ENCODE results near the gene EID1.
"Not testable (repeated sequence)": the region's sequence is repeated elsewhere in the genome, so short reads cannot be mapped to it uniquely, and the experiment has no call there.

EID1 gene, protein sequence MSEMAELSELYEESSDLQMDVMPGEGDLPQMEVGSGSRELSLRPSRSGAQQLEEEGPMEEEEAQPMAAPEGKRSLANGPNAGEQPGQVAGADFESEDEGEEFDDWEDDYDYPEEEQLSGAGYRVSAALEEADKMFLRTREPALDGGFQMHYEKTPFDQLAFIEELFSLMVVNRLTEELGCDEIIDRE

DNA sequence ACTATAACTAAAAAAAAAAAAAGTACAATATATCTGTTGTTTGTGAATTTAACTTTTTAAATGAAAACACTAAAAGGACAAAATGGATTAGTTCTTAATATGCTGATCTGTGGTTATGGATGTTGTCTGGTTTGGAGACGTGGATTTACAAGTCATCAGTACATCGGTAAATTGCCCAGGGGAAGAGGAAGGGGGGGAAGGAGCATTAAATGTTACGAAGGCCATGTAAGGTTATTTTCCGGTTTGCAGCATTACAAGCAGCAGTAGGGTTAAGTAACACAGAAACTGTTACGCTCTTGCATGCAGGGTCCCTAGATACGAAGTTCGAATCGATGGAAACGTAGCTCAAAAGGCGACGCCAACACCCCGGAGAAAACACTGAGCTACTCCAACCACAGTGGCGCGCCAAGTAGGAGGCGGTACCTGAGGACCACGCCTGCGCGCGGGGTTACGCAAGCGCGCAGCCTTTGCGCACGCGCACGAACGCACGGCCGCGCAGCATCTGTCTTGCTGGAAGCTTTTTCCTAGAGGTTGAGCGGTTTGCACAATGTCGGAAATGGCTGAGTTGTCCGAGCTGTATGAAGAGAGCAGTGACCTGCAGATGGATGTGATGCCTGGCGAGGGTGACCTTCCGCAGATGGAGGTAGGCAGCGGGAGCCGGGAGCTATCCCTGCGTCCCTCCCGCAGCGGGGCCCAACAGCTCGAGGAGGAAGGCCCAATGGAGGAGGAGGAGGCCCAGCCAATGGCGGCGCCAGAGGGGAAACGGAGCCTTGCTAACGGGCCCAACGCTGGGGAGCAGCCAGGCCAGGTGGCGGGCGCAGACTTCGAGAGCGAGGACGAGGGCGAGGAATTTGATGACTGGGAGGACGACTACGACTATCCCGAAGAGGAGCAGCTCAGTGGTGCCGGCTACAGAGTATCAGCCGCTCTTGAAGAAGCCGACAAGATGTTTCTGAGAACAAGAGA lies at the start of gene EID1:
TSS of gene EID1 (plus strand) at position 505 of the 966 bp plus-strand sequence. CDS start at position 548, 43 bp downstream.
- peak; percentile 87 for DNase-seq

DNA sequence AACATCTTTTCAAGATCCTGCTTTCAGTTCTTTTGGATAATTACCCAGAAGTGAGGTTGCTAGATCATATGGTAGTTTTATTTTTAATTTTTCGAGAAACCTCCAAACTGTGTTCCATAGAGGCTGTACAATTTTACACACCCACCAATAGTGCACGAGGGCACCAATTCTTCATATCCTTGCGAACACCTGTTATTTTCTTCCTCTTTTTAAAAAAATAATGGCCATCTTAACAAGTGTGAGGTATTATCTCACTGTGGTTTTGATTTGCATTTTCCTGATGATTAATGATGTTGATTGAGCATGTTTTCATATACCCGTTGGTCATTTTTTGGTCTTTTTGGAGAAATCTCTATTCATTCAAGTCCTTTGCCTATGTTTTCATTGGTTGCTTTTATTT lies 49.5 kb upstream of the EID1 start:
- no peak for DNase-seq

DNA sequence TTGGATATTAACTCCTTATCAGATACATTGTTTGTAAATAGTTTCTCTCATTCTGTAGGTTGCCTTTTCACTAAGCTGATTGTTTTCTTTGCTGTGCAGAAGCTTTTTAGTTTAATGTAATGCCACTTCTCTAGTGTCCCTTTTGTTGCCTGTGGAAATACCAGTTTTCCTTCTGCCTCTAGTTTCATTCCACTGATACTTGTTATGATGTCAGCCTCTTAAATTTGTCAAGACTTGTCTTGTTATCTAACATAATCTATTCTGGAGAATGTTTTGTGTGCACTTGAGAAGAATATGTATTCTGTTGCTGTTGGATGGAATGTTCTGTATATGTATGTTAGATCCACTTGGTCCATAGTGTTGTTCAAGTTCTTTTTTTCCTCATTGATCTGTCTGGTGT lies 49.0 kb upstream of the EID1 start:
- no peak for DNase-seq

DNA sequence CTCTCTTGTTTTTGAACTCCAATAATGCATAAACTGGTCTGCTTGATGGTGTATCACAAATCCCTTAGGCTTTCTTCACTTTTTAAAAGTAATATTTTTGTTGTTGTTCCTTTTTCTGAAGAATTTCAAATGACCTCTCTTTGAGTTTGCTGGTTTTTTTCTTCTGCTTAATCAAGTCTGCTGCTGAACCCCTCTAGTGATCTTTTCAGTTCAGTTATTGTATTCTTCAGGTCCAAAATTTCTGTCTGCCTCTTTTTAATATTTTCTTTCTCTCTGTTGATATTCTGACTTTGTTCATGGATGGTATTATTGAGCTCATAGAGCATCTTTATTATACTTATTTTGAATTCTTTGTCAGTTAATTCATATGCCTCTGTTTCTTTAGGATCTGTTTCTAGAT lies 45.3 kb upstream of the EID1 start:
- DNase-seq = no peak

DNA sequence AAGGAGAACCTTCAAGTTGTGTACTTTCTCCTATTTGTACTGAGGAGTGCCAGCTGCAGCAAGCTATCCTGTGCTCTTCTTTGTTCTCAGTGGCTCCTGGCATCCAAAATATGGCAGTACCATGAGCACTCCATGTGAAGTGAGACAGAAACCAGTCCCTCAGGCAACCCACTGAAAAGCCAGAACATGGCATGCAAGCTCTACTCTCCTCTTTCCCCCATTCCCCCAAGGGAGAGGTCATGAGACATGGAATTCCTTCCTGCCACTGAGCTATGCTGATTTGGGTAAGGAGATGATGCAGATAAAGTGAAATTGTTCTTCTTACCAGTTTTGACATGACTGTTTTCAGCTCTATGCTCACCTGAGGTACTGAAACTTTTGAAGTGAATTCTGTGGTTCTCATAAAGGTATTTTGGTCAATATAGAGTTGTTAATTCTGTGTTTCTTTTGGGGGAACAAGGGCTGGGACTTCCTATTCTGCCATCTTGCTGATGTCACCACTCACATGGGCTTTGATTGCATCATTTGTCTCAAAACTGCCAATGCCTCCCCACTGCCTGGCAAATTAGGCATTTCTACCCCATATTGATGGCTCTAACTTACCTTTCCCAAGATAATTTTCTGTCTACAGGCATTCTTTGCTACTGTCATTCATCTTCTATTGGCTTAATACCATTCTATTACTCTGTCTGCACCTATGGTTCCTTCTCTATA lies 44.3 kb upstream of the EID1 start:
- no peak for DNase-seq

DNA sequence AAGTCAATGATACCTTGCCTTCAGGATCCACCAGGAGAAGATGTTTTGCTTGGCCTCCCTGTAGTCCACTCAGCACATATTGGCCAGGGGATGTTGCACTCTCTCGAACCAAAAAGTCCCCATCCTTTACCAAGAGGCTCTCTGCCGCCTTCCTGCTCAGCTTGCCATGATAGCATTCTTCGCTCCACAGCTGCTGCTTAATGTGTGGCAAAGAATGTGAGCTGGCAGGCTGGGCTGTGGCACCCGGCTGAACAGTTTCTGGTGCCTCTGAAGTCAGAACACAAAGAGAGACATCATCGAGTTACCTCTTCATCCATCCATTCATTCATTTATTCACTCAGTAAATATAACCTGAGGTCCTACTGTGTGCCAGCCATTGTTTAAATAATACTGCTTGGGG lies 43.2 kb upstream of the EID1 start:
- DNase-seq = no peak

DNA sequence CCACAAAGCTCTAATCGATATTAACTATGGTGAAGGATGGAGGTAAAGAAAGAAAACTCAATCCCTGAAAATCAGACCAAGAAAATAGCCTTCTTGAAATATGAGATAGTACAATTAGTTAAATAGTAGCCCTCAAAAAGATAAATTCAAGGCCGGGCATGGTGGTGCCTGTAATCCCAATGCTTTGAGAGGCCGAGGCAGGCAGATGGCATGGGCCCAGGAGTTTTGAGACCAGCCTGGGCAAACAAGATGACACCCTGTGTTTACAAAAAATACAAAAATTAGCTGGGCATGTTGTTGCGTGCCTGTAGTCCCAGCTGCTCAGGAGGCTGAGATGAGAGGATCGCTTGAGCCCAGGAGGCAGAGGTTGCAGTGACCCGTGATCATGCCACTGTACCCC lies 35.4 kb upstream of the EID1 start:
- peak; percentile 69 for DNase-seq

DNA sequence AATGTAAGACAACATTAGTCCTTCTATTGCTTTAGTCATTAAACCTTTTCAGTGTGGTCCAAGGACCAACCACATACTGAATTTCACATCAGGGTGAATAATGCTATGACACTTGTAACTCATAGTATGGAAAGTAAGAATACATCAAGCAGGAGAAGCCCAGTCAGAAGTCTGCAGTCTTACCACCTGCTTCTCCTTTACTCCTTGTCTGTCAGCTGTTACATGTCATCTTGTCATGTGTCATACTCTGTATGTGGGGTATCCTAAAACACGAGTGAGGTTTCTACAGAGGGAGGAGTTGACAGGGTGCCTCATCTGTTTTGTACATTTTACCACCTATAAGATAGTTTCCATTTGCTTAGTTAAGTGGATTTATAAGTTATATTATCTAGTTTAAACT lies 32.8 kb upstream of the EID1 start:
- DNase-seq = no peak

DNA sequence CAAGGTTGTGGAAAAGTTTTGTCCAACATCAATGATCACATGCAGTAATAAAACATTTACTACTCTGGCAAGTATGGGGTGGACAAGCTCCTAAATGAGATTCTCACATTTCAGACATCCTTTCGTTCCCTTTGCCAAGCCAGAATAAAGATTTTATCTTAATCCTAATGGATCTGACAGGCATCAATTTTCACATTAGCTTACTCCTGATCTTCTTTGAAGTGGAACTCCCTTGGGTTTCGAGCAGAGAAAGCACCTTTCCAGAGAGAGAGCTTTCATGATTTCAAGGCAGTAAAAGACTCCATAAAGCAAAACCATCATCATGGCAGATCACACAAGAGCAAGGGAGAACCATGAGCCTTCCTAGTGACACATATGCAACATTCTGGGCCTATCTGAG lies 27.3 kb upstream of the EID1 start:
- no peak for DNase-seq

DNA sequence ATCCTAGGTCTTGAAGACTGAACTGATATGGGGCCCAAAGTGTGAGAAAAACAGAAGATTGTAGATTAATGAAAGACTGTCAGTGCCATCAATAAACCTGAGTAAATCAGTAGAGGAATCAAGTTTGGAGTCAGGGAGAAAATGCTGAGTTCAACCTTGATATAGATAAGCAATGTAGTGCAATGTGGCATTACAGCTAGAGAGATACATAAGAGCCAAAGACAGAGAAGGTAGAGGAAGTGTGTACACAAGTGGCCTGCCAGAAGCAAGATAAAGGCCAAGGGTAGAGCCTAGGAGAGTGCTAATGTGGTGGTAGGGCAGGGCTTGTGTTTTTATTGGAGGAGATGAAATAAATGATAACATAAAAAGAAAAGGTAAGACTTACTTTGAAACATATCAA lies 26.0 kb upstream of the EID1 start:
- DNase-seq = no peak

DNA sequence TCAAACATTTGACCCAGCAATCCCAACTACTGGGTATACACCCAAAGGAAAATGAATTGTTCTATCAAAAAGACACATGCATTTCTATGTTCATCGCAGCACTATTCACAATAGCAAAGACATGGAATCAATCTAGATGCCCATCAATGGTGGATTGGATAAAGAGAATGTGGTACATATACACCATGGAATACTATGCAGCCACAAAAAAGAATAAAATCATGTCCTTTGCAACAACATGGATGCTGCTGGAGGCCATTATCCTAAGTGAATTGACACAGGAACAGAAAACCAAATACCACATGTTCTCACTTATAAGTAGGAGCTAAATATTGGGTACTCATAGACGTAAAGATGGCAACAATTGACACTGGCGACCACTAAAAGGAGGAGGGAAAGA lies 23.5 kb upstream of the EID1 start:
- not testable (repeated sequence) for DNase-seq

DNA sequence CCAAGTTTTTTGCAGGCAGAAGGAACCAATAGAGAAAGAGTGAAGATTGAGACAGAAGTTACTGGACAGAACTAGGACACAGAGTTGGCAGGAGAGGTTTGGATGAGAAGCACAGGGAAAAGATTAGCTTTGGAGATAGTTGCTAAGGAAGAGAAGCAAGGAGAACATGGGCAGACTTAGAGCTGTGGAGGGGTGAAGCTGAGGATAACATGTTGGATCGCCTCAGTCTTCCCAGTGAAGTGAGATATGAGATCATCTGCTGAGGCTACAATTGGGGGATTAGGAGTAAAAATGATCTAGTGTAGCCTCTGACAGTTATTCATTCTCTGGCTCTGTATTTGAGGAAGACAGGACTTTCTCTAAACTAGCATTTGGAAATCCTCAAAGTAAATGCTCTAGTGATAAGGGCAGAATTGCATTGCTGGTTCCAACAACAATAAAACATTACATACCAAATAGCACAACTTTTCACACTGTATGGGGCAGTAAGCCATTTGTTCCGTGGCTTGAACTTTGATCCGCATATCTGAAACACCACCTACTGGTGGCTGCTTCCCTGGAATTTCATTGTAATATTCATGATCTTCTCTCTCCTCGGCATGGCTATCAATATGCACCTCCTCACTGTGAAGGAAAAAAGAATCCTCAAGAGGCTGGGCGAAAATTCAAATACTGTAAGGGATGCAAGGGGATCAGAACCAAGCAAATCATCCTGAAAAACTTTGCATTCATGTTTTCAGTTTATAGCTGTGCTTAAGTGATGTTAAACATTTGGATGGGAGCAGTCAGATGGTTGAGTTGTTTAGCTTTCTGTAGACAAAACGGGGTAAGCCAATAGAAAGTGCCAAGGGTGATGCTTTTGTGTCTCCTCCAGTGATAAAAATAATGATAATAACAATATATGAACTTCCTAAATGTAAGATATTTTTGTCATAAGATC lies 22.2 kb upstream of the EID1 start:
- DNase-seq = no peak

DNA sequence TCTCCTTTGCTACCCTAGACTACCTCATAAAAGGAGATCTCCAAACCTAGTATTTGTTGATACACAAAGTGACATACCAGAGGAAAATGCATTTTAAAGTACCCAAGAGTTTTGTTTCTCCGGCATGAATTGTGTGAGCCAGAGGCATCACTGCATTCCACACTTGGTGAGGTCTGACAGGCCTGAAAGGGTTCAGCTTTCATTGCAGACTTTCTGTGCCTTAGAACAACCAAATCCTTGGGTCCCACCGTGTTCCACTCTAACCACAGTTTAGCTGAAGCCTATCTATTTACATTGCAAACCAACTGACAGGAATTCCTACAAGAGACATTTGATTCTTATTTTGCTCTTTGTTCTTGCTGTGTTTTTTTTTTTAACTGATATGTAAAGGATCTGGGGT lies 21.0 kb upstream of the EID1 start:
- no peak for DNase-seq

DNA sequence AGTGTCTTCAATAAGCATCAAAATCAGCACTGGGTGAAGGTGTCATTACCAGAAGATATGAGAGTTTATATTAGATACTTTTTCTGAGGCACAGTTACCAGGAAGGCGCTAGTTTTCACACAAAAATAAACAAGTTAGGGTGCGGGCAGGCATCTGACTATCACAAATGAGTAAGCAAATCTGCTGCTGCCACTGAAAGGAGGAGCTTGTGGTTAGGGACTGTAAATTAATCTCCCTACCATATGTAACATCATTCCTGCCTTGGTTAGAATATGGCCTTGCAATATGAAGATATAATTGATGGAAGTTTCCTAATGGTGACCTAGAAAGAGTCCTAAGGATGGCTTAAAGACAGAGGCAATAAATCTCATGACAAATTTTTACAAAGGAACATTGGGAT lies 19.5 kb upstream of the EID1 start:
- no peak for DNase-seq

DNA sequence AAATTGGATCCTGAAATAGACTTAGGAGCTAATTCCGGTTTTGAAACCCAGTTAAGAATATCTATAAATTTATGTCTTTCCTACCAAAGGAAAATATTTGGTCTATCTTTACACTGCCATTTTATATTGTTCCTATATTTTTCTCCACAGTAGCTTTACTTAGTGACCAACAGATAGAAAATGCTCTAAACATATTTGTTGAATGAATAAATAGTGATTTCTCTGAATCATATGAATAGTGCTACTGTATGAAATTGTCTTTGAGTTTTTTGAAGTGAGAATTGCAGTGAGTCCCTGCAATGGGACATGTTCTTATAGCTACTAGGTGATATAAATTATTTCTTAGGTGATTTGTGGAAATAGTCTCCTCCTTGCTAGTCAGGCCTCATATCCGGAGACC lies 18.5 kb upstream of the EID1 start:
- DNase-seq = no peak

DNA sequence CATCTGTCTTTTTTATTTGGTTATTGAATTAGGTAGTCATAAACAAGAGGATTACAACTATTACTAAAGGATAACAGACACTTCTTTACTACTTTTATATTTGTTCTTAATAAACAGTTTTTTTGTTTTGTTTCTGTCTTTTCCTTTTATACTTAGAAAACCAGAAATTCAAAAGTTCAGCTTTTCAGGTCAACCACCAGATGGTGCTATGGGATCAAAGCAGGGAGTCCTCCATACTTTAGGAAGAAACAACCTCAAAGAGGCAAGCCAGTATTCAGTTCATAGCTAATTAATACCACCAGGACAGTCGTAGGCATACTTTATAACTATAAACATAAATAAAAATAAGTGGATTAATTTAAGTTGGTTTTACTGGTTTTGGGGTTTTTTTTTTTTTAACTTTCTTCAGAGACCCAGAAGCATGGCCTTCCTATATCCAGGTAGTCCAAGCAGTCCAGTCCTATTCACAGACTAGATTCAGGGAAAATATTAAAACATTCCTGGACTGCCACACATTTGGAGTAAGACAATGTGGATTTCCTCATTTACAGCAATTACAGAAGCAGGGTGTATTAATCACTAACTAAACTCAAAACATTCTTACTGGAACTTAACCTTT lies 16.0 kb upstream of the EID1 start:
- peak; percentile 61 for DNase-seq

DNA sequence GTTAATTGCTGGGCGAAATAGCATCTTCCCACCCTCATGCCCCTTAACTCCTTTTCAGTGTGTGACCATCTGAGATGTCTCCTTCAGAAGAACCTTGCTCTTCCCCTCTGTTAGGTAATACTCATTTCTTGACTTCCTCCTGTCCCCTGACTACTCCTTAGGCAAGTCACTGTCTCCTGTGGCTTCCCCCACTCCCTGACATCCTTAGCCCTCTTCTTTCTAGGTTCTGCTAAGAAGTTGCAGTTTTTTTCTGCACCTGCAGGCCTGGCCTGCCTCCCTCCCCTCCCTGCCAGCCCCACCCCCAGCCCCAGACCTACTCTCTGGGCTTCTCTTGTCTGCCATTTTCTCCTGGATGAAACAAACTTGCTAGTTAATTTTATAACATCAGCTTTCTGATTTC lies 15.2 kb upstream of the EID1 start:
- DNase-seq = no peak

DNA sequence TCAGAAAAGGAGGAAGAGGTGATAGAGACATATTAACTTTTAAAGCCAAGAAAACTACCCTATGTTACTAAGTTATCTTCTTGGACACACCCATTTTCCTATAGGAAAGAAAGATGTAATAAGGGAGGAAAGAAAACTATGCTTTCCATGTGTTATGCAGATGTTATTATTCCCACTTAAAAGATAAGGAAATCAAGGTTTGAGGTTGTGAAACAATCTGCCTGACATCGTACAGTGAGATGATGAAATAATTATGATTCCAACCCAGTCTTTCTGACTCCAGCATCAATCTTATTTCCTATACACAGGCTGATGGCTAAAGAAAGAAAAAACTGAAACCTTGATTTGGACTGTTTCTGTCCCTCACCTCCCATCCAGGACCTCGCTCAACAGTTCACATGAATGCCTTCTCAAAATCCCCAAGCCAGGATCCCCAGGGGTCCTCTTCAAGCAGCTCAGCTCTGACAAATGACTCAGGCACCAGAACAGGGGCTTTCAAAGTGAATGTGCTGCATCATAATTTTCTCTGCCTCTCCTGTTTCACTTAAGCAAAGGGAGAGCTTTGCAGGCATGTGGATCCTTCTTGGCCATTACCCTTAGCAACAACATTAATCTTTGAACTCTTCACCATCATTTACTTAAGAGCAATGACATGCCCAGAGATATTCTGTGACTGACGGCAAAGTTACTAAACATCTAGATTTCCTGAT lies 12.4 kb upstream of the EID1 start:
- DNase-seq = peak; percentile 6

DNA sequence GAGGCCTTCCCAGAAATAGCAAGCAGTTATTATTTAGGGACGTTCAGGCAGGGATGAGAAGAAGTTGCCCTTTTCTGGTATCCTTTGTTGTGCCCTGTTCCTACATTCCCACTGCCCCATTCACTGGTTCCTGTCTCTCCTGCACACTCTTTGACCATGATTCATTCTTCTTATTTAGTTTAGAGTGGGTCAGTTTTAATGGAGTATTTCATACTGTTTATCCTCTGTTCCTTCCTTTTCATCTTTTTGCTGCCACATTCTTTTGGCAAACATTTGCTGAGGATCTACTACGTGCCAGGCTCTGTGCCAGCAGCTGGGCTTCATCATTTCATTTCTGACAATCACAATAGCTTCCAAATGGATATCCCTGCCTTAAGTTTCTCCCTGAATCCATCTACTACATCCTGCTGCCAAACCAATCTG lies 11.8 kb upstream of the EID1 start:
- DNase-seq = peak; percentile 86

DNA sequence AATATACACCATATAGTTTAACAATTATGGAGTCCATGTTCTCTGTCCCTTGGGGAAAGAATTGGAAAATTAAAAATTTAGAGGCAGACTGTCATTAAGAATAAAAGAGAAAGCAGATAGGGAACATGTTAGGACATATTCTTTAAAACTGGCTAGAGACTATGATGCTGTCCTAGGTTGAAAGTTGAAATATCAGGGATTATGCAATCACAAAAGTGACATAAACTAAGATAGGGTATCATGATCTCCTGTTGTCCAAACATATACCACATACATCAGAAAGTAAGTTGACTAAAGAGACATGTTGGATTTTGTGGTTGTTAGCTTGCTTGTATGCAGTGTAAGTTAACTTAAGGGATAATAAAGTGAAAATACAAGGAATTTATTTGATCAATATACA lies 9.9 kb upstream of the EID1 start:
- DNase-seq = no peak

DNA sequence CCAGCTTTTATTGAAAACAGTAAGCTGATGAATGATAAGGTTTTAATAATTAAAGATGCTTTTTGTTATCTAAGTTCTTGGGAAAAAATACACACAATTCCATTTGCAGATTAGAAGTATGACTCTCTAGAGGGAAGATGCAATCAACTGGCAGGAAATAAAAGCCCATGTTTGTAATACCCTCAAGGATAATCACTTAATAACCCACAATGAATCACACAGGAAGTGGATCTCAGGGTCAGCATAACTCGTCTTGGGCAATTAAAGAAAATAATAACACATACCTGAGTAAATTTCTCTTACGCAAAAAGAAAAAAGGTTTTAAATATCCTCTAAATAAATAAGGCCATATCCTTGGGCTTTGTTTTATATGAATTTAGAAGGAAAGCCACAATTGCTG lies 9.4 kb upstream of the EID1 start:
- DNase-seq = no peak

DNA sequence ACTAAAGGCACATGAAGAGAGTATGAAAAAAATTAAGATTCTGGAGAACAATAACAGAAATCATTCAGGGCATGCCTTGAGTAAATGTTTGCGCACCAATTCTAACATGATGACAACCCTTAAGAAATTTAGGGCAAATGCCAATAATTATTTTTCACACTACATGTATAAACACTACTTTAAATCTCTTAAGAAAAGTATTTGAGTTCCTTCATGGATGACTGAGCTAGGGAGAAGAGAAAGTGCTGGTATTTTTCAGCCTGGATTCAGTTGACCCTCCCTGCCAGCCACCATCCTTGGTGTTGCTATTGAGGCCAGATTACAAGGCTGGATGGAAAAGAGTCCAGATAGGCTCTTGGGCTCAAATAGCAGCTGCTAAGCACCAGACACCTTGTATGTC lies 8.0 kb upstream of the EID1 start:
- no peak for DNase-seq
